Activated T-cell treated with anti-CD3 and anti-CD28 coated beads, Interleukin-2, amount 50 U/mL, for 48 hours (primary cell): ENCODE data around the gene OOSP4B.
"Not testable (repeated sequence)": the region's sequence is repeated elsewhere in the genome, so short reads cannot be mapped to it uniquely, and the experiment has no call there.

ENCODE experiments used
- DNase-seq, 2 experiments: peaks; one replicate each; pipeline ENCODE4 v3.0.0-alpha.2; 2020

The OOSP4B gene

GRCh38 chr11:60064111-60064510, 47.1 kb downstream of the OOSP4B start:
- DNase-seq: no peak

GRCh38 chr11:60065801-60066200, 48.8 kb downstream of the OOSP4B start:
- no peak for DNase-seq

- no peak for DNase-seq
Measured at GRCh38 chr11:60069450-60069849, 52.5 kb downstream of the OOSP4B start.

GRCh38 chr11:60071644-60072043, 54.7 kb downstream of the OOSP4B start:
- not testable (repeated sequence) for DNase-seq

- DNase-seq: no peak
Measured at GRCh38 chr11:60077216-60077817, 60.3 kb downstream of the OOSP4B start.

GRCh38 chr11:60077981-60078380, 61.0 kb downstream of the OOSP4B start:
- no peak for DNase-seq

GRCh38 chr11:60078745-60079144, 61.8 kb downstream of the OOSP4B start:
- DNase-seq: no peak

GRCh38 chr11:60080535-60080934, 63.6 kb downstream of the OOSP4B start:
- no peak for DNase-seq
